ENCODE data around the gene CHERP.
A peak's percentile ranks its signal among the peaks of the same experiment; 100 is the strongest.

The CHERP gene

DNA sequence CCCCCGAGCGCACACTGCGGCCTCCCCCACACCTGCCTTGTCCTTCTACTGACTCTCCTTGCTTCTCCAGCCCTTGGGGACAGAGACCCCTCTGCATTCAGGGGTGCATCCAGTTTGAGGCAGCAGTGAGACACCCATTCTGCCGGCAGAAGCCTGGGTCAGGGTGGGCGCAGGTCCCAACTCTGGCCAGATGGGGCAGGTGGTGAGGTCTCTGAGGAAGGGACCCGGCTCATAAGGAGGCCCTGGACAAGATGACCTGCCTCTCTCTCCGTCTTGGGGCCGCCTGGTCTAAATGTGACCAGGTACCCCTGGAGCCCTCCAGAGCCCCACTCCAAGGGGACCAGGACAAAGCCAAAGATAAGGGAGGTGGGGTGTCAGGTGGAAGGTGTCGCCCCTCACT lies 6.1 kb downstream of the CHERP start:
- ChIA-PET POLR2A (no interaction called here), CTCF (no interaction called here)
- H3K4me1 ChIP-seq (ENCODE audit: control extremely low read depth in 1 of 4, control insufficient read depth in 4 of 4, insufficient read depth in 4 of 4, low read length in 3 of 4), result peaks cover under 1 to 8% (median 6%) of the 10 kb centered on the region in 4 experiments
- no peak overlapping the region for H3K4me3 ChIP-seq (ENCODE audit: control insufficient read depth in 1 of 7, extremely low read depth in 1 of 7, insufficient read depth in 4 of 7, low read depth in 2 of 7, low read length in 6 of 7)
- no peaks in the 10 kb centered on the region for H3K27me3 ChIP-seq (replicated peaks in 2 of 5; ENCODE audit: control insufficient read depth in 4 of 5, insufficient read depth in 5 of 5, low read length in 4 of 5)
- 95% methylated on average over 6 of the region's 9 CpGs for WGBS (ENCODE audit: insufficient coverage)
- DNase-seq, result no peak
- no peaks in the 10 kb centered on the region for H3K9me3 ChIP-seq (ENCODE audit: control extremely low read depth in 1 of 5, control insufficient read depth in 4 of 5, insufficient read depth in 2 of 5, low read depth in 1 of 5, low read length in 4 of 5)
- peaks cover 4 to 84% (median 55%) of the 10 kb centered on the region in 4 experiments for H3K36me3 ChIP-seq (ENCODE audit: control insufficient read depth in 4 of 4, insufficient read depth in 4 of 4, low read length in 3 of 4)
- H3K27ac ChIP-seq (ENCODE audit: insufficient read depth in 1 of 2, low read depth in 1 of 2, low read length in 2 of 2, poor library complexity in 1 of 2, severe bottlenecking in 2 of 2), result no peak overlapping the region

DNA sequence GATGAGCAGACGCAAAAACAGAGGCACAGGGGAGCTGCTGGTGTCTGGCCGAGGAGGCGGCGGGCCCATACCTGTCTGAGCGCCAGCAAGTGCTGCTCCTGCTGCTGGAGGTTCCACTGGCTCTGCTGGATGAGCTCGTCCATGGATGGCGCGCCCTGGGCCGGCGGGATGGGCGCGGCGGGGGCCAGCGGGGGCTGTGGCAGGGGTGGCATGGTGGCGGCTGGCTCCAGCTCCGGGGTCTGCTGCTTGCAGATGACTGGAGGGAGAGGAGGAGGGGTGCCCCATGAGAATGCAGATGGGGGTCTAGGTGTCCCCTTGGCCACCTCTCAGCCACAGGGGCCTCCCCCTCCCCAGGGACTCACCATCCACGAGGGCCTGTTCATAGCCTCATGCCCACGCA lies 6.9 kb downstream of the CHERP start:
- POLR2A ChIA-PET, result interaction anchor here (0.6 kb wide), 1 partner anchor 94 kb away, joined by 3 read pairs; no protein-coding TSS in a partner anchor
- 97% methylated on average over 15 of the region's 18 CpGs for WGBS (ENCODE audit: insufficient coverage)
- Histone ChIP-seq H3K4me1 (ENCODE audit: control extremely low read depth in 1 of 4, control insufficient read depth in 4 of 4, insufficient read depth in 4 of 4, low read length in 3 of 4) (peaks cover 0 to 2% (median under 1%) of the 10 kb centered on the region in 4 experiments), H3K27ac (ENCODE audit: insufficient read depth in 1 of 2, low read depth in 1 of 2, low read length in 2 of 2, poor library complexity in 1 of 2, severe bottlenecking in 2 of 2) (no peak overlapping the region), H3K9me3 (ENCODE audit: control extremely low read depth in 1 of 5, control insufficient read depth in 4 of 5, insufficient read depth in 2 of 5, low read depth in 1 of 5, low read length in 4 of 5) (no peaks in the 10 kb centered on the region), H3K27me3 (replicated peaks in 2 of 5; ENCODE audit: control insufficient read depth in 4 of 5, insufficient read depth in 5 of 5, low read length in 4 of 5) (no peaks in the 10 kb centered on the region), H3K4me3 (ENCODE audit: control insufficient read depth in 1 of 7, extremely low read depth in 1 of 7, insufficient read depth in 4 of 7, low read depth in 2 of 7, low read length in 6 of 7) (no peak overlapping the region), H3K36me3 (ENCODE audit: control insufficient read depth in 4 of 4, insufficient read depth in 4 of 4, low read length in 3 of 4) (peaks cover 4 to 87% (median 61%) of the 10 kb centered on the region in 4 experiments)
- DNase-seq, result no peak
- CTCF ChIA-PET, result interaction anchor here (0.6 to 1.7 kb wide), 3 partner anchors 18 to 42 kb away, joined by 3 read pairs; no protein-coding TSS in a partner anchor

DNA sequence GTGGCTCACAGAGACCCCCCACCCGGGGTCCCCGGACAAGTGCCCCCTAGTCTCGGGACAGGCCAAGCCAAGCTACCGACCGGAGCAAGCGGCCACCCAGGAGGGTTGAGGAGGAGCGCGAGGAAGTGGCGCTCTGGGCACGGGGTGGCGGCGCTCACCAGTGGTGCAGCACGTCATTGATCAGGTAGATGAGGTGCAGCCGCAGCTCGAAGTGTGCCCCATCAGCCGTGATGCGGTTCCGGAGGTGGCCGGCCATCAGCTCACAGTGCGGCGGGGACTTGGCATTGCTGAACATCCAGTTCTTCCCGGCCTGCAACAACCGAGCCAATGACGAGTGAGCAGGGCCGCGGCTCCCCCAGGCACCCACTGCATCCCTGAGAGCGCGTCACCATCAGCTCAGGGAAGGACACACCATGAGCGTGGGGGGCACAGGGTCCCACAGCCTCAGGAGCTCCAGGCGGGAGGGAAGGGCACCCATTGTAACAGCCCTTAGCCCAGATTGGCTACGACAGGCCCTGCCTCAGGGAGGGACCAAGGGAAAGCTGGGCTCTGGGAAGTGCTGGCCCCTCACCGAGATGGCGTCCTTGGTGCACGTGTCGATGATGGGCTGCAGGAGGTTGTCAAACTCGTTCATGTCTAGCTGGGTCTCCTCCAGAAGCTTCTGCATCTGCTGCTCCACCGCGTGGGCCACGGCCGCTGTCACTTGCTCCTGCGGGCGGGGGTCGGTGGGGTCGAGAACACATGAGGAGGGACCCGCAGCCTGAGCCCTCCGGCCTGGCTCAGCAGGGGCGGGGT lies 9.6 kb downstream of the CHERP start:
- Histone ChIP-seq H3K4me3 (ENCODE audit: control insufficient read depth in 1 of 7, extremely low read depth in 1 of 7, insufficient read depth in 4 of 7, low read depth in 2 of 7, low read length in 6 of 7) (no peak overlapping the region), H3K27me3 (replicated peaks in 2 of 5; ENCODE audit: control insufficient read depth in 4 of 5, insufficient read depth in 5 of 5, low read length in 4 of 5) (no peaks in the 10 kb centered on the region), H3K27ac (ENCODE audit: insufficient read depth in 1 of 2, low read depth in 1 of 2, low read length in 2 of 2, poor library complexity in 1 of 2, severe bottlenecking in 2 of 2) (no peak overlapping the region), H3K9me3 (ENCODE audit: control extremely low read depth in 1 of 5, control insufficient read depth in 4 of 5, insufficient read depth in 2 of 5, low read depth in 1 of 5, low read length in 4 of 5) (no peaks in the 10 kb centered on the region), H3K36me3 (ENCODE audit: control insufficient read depth in 4 of 4, insufficient read depth in 4 of 4, low read length in 3 of 4) (peaks cover 11 to 93% (median 75%) of the 10 kb centered on the region in 4 experiments), H3K4me1 (ENCODE audit: control extremely low read depth in 1 of 4, control insufficient read depth in 4 of 4, insufficient read depth in 4 of 4, low read length in 3 of 4) (no peaks in the 10 kb centered on the region)
- 96% methylated on average over 47 of the region's 47 CpGs for WGBS (ENCODE audit: insufficient coverage)
- no peak for DNase-seq
- POLR2A ChIA-PET, result no interaction called here
- CTCF ChIA-PET, result interaction anchor here (1.0 to 1.5 kb wide), 2 partner anchors 75 to 79 kb away, joined by 3 read pairs; no protein-coding TSS in a partner anchor

DNA sequence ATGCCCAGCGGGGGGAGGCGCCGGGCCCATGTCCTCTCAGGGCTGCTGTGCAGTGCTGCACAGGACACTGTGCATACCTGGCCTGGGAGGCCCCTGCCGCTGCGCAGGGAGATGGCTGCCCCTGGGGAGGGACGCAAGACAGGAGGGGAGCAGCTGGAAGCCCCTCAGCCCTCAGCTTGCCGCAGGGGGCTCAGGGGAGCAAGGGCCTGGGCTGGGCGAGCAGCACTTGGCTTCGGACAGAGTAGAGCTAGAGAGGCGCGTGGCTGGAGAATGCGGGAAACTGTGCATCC lies 10.9 kb downstream of the CHERP start:
- H3K9me3 ChIP-seq (ENCODE audit: control extremely low read depth in 1 of 5, control insufficient read depth in 4 of 5, insufficient read depth in 2 of 5, low read depth in 1 of 5, low read length in 4 of 5), result no peaks in the 10 kb centered on the region
- peaks cover 13 to 95% (median 79%) of the 10 kb centered on the region in 4 experiments for H3K36me3 ChIP-seq (ENCODE audit: control insufficient read depth in 4 of 4, insufficient read depth in 4 of 4, low read length in 3 of 4)
- POLR2A ChIA-PET, result no interaction called here
- WGBS (ENCODE audit: insufficient coverage), result 95% methylated on average over 12 of the region's 12 CpGs
- no peaks in the 10 kb centered on the region for H3K4me1 ChIP-seq (ENCODE audit: control extremely low read depth in 1 of 4, control insufficient read depth in 4 of 4, insufficient read depth in 4 of 4, low read length in 3 of 4)
- no peak overlapping the region for H3K4me3 ChIP-seq (ENCODE audit: control insufficient read depth in 1 of 7, extremely low read depth in 1 of 7, insufficient read depth in 4 of 7, low read depth in 2 of 7, low read length in 6 of 7)
- DNase-seq, result no peak
- H3K27ac ChIP-seq (ENCODE audit: insufficient read depth in 1 of 2, low read depth in 1 of 2, low read length in 2 of 2, poor library complexity in 1 of 2, severe bottlenecking in 2 of 2), result no peak overlapping the region
- no peaks in the 10 kb centered on the region for H3K27me3 ChIP-seq (replicated peaks in 2 of 5; ENCODE audit: control insufficient read depth in 4 of 5, insufficient read depth in 5 of 5, low read length in 4 of 5)
- CTCF ChIA-PET, result interaction anchor here (0.9 to 1.5 kb wide), 2 partner anchors 60 to 76 kb away, joined by 3 read pairs; no protein-coding TSS in a partner anchor

DNA sequence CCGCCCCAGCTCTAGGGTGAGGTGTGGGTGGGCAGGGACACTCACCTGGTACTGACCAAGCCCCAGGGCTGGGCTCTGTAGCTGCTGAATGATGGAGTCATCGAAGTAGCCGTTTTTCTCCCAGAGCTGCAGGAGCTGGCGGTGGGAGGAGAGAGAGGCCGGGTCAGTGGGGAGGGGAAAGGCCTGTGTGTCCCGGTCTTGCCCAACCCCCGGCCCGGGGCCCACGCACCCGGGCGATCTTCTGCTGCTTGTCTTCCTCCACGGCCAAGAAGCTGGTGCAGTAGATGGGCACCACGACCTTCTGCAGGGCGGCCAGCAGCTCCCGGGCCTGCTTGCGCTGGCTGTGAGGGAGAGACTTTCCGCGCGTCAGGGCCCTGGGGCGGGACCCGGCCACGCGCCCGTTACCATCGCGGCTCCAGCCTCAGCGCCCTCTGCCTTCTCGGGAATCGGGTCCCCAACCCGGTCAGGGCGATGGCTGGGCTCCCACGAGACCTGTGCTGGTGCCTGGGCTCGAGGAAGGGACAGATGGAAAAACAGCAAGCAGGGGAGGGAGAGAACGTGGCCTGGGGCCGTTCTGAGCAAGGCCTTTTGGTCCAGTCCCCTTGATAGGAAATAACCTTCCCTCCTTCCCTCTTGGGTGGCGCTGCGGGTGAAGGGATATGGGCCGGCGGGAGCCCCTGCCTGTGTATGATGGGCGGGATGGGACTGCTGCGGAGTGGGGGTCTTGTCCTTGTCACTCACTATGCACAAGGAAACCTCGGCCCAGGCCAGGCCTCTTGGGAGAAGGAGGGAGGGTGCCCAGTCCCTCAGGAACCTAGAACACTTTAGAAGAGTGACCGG lies 11.5 kb downstream of the CHERP start:
- Histone ChIP-seq H3K27me3 (replicated peaks in 2 of 5; ENCODE audit: control insufficient read depth in 4 of 5, insufficient read depth in 5 of 5, low read length in 4 of 5) (no peaks in the 10 kb centered on the region), H3K4me3 (ENCODE audit: control insufficient read depth in 1 of 7, extremely low read depth in 1 of 7, insufficient read depth in 4 of 7, low read depth in 2 of 7, low read length in 6 of 7) (no peak overlapping the region), H3K9me3 (ENCODE audit: control extremely low read depth in 1 of 5, control insufficient read depth in 4 of 5, insufficient read depth in 2 of 5, low read depth in 1 of 5, low read length in 4 of 5) (no peaks in the 10 kb centered on the region), H3K4me1 (ENCODE audit: control extremely low read depth in 1 of 4, control insufficient read depth in 4 of 4, insufficient read depth in 4 of 4, low read length in 3 of 4) (no peaks in the 10 kb centered on the region), H3K36me3 (ENCODE audit: control insufficient read depth in 4 of 4, insufficient read depth in 4 of 4, low read length in 3 of 4) (peaks cover 13 to 95% (median 77%) of the 10 kb centered on the region in 4 experiments), H3K27ac (ENCODE audit: insufficient read depth in 1 of 2, low read depth in 1 of 2, low read length in 2 of 2, poor library complexity in 1 of 2, severe bottlenecking in 2 of 2) (no peak overlapping the region)
- WGBS (ENCODE audit: insufficient coverage), result 96% methylated on average over 35 of the region's 43 CpGs
- ChIA-PET CTCF (interaction anchor here (0.9 kb wide), 1 partner anchor 60 kb away, joined by 3 read pairs; no protein-coding TSS in a partner anchor), POLR2A (no interaction called here)
- DNase-seq, result no peak

DNA sequence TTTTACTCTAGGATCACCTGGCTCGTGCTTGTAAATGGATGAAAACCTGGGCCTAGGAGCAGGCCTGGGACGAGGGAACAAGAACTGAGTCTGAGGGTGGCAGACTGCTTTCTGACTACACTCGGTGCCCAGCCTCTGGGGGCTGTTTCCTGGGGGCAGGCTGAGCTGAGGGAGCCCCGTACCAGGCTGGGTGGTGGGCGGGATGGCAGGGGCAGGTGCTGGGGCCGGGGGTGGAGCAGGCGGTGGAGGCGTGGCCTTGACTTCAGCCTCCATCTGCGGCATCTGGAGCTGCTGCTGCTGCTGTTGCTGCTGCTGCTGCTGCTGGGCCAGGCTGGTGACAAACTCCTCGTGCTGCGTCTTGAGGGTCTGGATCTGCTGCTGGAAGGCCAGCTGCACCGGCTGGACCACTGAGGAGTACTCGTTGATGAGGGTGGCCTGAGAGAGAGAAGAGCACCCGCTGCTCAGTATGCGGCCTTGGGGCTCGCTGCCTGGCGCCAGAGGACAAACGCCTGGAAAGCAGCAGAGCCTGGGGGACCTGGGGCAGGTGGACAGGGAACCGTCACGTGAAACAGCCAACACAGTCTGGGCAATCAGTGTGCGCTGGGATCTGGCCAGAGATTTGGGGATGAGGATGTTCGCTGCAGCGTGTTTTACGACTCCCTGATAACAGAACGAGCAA lies 12.6 kb downstream of the CHERP start:
- CTCF ChIA-PET, result no interaction called here
- 96% methylated on average over 23 of the region's 25 CpGs for WGBS (ENCODE audit: insufficient coverage)

More for the DNA sequence above, 12.6 kb downstream of the CHERP start:
- H3K9me3 ChIP-seq (ENCODE audit: control extremely low read depth in 1 of 5, control insufficient read depth in 4 of 5, insufficient read depth in 2 of 5, low read depth in 1 of 5, low read length in 4 of 5), result no peaks in the 10 kb centered on the region
- no peaks in the 10 kb centered on the region for H3K27me3 ChIP-seq (replicated peaks in 2 of 5; ENCODE audit: control insufficient read depth in 4 of 5, insufficient read depth in 5 of 5, low read length in 4 of 5)
- peak overlapping the region in 1 of 2 experiments; percentile 14 for H3K27ac ChIP-seq (ENCODE audit: insufficient read depth in 1 of 2, low read depth in 1 of 2, low read length in 2 of 2, poor library complexity in 1 of 2, severe bottlenecking in 2 of 2)
- H3K4me1 ChIP-seq (ENCODE audit: control extremely low read depth in 1 of 4, control insufficient read depth in 4 of 4, insufficient read depth in 4 of 4, low read length in 3 of 4), result no peaks in the 10 kb centered on the region
- POLR2A ChIA-PET, result no interaction called here
- no peak overlapping the region for H3K4me3 ChIP-seq (ENCODE audit: control insufficient read depth in 1 of 7, extremely low read depth in 1 of 7, insufficient read depth in 4 of 7, low read depth in 2 of 7, low read length in 6 of 7)
- peaks cover 15 to 96% (median 78%) of the 10 kb centered on the region in 4 experiments for H3K36me3 ChIP-seq (ENCODE audit: control insufficient read depth in 4 of 4, insufficient read depth in 4 of 4, low read length in 3 of 4)
- DNase-seq, result no peak
